K562 (cell line): ENCODE measurements around the gene CCNQ. TPM values are rescaled to one million over a fixed set of nuclear protein-coding genes. Genes with fewer than 3 reads are reported as not detected.

Experiments
- ATAC-seq: fragments of 200-7000 bp; cut with Tn5 transposase; 3 replicates; pipeline ENCODE4 v1.9.1; 2020; ENCODE audit warnings: moderate library complexity
- BruUV-seq: library from RNA; stranded (reverse); fragments of 400-500 nt; replicated peaks from 2 replicates; lab custom pipeline; 2021; lab: Mats Ljungman, UMichigan
- CTCF ChIA-PET: fragments of 300-600 bp; formaldehyde crosslinking; extraction: SDS; loops from one replicate; lab custom pipeline; 2021; ENCODE audit warnings: low intra/inter-chr PET ratio; lab: Yijun Ruan, JAX
- POLR2A ChIA-PET: fragments of 300-600, 350-650 bp; sonication (Branson Sonifier 250); formaldehyde crosslinking; extraction: SDS; loops from one replicate; lab custom pipeline; 2021; ENCODE audit warnings: antibody characterized with exemption, inconsistent platforms; lab: Yijun Ruan, JAX
- DNase-seq, 4 experiments: peaks; one replicate each; pipeline versions ENCODE4 v3.0.0 to v3.0.0-alpha.2; 2011 to 2018; ENCODE audit warnings: low spot score in 3 of 4, mixed read lengths in 3 of 4; ENCODE audit errors: extremely low read depth in 1 of 4
- FAIRE-seq: peaks from 2 replicates; lab custom pipeline; 2011; peaks lifted over from hg19 to GRCh38; lab: Jason Lieb, UNC
- H2AFZ ChIP-seq: 2 replicates; pipeline ENCODE4 v1.6.0; 2011; ENCODE audit warnings: low read depth, low read length, control low read depth, inconsistent platforms
- H3K27ac ChIP-seq: fragments of 200-600 bp; 3 replicates; pipeline ENCODE4 v1.8.0; 2011; ENCODE audit warnings: low read depth, mild to moderate bottlenecking, control low read depth, inconsistent platforms, low read length, moderate library complexity, mixed read lengths; ENCODE audit errors: extremely low read depth
- H3K27me3 ChIP-seq, 2 experiments: fragments of 300-600 bp in 1 of 2; 2 replicates in 1 of 2; 3 replicates in 1 of 2; pipeline versions ENCODE4 v1.6.0 to v1.8.0; 2011; ENCODE audit warnings: inconsistent platforms in 2 of 2, low read length in 2 of 2, mild to moderate bottlenecking in 1 of 2, mixed read lengths in 1 of 2, moderate library complexity in 1 of 2; ENCODE audit not compliant: control insufficient read depth in 2 of 2, insufficient read depth in 2 of 2
- H3K36me3 ChIP-seq: fragments of 300-600 bp; 3 replicates; pipeline ENCODE4 v1.8.0; 2011; ENCODE audit warnings: mild to moderate bottlenecking, low read length, inconsistent platforms; ENCODE audit not compliant: control insufficient read depth, insufficient read depth
- H3K4me1 ChIP-seq, 2 experiments: fragments of 200-600 bp in 1 of 2; replicated peaks in 1 of 2; 2 replicates in 1 of 2; 3 replicates in 1 of 2; pipeline versions ENCODE4 v1.5.1 to v1.8.0; 2011; ENCODE audit warnings: inconsistent platforms in 2 of 2, low read length in 2 of 2, mild to moderate bottlenecking in 1 of 2, mixed read lengths in 1 of 2, moderate library complexity in 1 of 2; ENCODE audit not compliant: control insufficient read depth in 2 of 2, insufficient read depth in 2 of 2
- H3K4me2 ChIP-seq: 2 replicates; pipeline ENCODE4 v1.6.1; 2011; ENCODE audit warnings: low read length, control low read depth, inconsistent platforms, mixed read lengths; ENCODE audit not compliant: insufficient read depth
- H3K4me3 ChIP-seq: fragments of 200-600 bp; sonication (generic), shearing (Covaris generic); 2 replicates; pipeline ENCODE4 v1.5.1; 2016; ENCODE audit warnings: control low read depth, inconsistent platforms
- H3K79me2 ChIP-seq: fragments of 200-600 bp; 3 replicates; pipeline ENCODE4 v1.8.0; 2011; ENCODE audit warnings: low read length, inconsistent platforms; ENCODE audit not compliant: control insufficient read depth, insufficient read depth
- H3K9ac ChIP-seq, 2 experiments: 2 replicates each; pipeline versions ENCODE4 v1.6.0 to v1.6.1; 2011; ENCODE audit warnings: low read depth in 2 of 2, low read length in 2 of 2, control low read depth in 1 of 2, inconsistent platforms in 1 of 2, mild to moderate bottlenecking in 1 of 2, mixed read lengths in 1 of 2; ENCODE audit not compliant: insufficient read depth in 1 of 2
- H3K9me1 ChIP-seq: one replicate; pipeline ENCODE4 v1.6.0; 2011; ENCODE audit warnings: inconsistent platforms, mild to moderate bottlenecking, low read length, moderate library complexity; ENCODE audit not compliant: control insufficient read depth, insufficient read depth
- H3K9me3 ChIP-seq: replicated peaks from 2 replicates; pipeline ENCODE4 v1.5.1; 2011; ENCODE audit warnings: low read depth, low read length, inconsistent platforms; ENCODE audit not compliant: control insufficient read depth, insufficient read depth
- H4K20me1 ChIP-seq: replicated peaks from 2 replicates; pipeline ENCODE4 v1.6.1; 2011; ENCODE audit warnings: low read length, inconsistent platforms, mixed read lengths; ENCODE audit not compliant: control insufficient read depth, insufficient read depth
- BCOR ChIP-seq: fragments of 450-650 bp; IDR thresholded peaks from 2 replicates; pipeline ENCODE4 v1.6.1; 2016
- HDAC1 ChIP-seq, 2 experiments: fragments of 450-650 bp; IDR thresholded peaks; 2 replicates each; pipeline ENCODE4 v1.6.1; 2016 to 2017; ENCODE audit warnings: inconsistent platforms in 1 of 2, mild to moderate bottlenecking in 1 of 2, moderate library complexity in 1 of 2
- KDM4B ChIP-seq, 2 experiments: fragments of 450-650 bp in 1 of 2; sonication (generic) in 1 of 2; IDR thresholded peaks; 2 replicates each; pipeline ENCODE4 v1.6.1; 2016 to 2017; ENCODE audit warnings: borderline replicate concordance in 2 of 2, antibody characterized with exemption in 1 of 2, low read depth in 1 of 2, mild to moderate bottlenecking in 1 of 2
- NUFIP1 ChIP-seq: fragments of 450-650 bp; IDR thresholded peaks from 2 replicates; pipeline ENCODE4 v1.6.1; 2018; ENCODE audit not compliant: partially characterized antibody
- TBP ChIP-seq: optimal IDR thresholded peaks from 2 replicates; pipeline ENCODE3; 2011; ENCODE audit warnings: low read depth, low read length, improper control_type of control experiment
- ZBTB7A ChIP-seq: IDR thresholded peaks from 2 replicates; pipeline ENCODE4 v1.6.1; 2011; ENCODE audit warnings: low read depth, mild to moderate bottlenecking, low read length, moderate library complexity, borderline replicate concordance; ENCODE audit not compliant: control insufficient read depth
- ZNF232 ChIP-seq: sonication (generic); formaldehyde crosslinking; IDR thresholded peaks from 2 replicates; pipeline ENCODE4 v1.8.0; 2022; ENCODE audit warnings: mild to moderate bottlenecking, missing genetic modification reagents
- WGBS: fragments of 100-300 bp; shearing (Covaris generic); methylation state at CpG from one replicate; pipeline ENCODE4 v1.1.6; 2016; ENCODE audit warnings: low coverage, mixed read lengths; ENCODE audit not compliant: insufficient coverage; ENCODE audit errors: missing lambda C conversion rate; 5-methylcytosine and 5-hydroxymethylcytosine counted together
- in situ Hi-C: fragments of 300-500 bp; cut with MboI; formaldehyde crosslinking; loops from 4 replicates; pipeline ENCODE4 v1.15.0; 2018; ENCODE audit warnings: inconsistent platforms, mixed read lengths
- intact Hi-C: fragments of 100-400 bp; cut with micrococcal nuclease; formaldehyde crosslinking; loops from 2 replicates; pipeline ENCODE4 v1.14.2; 2022
- polyA plus RNA-seq, 8 experiments: library from polyadenylated mRNA; depleted of rRNA in 4 of 8; stranded (reverse) in 5 of 8; unstranded in 3 of 8; fragments of >200 nt; fragmentation: Nextera tagmentation in 2 of 8; fragmentation: Illumina TruSeq in 1 of 8; extraction: Ambion mirVana in 2 of 8; extraction: Trizol in 1 of 8; gene quantifications; 2 replicates each; pipeline versions ENCODE4 v1.2.1 to v1.2.3, GENCODE V29; 2011 to 2014; ENCODE audit warnings: inconsistent platforms in 1 of 8, missing spikeins in 1 of 8
- total RNA-seq, 7 experiments: library from RNA; depleted of rRNA in 6 of 7; stranded (reverse); fragments of >200 nt in 6 of 7; fragmentation: Illumina TruSeq in 2 of 7; extraction: Trizol in 2 of 7; gene quantifications; 2 replicates each; pipeline versions ENCODE4 v1.2.1 to v1.2.3, GENCODE V29; 2011 to 2021; ENCODE audit warnings: low replicate concordance in 1 of 7
- TF ChIP-seq, protein P1 (sequence below): fragments of 450-650 bp; IDR thresholded peaks from 2 replicates; pipeline ENCODE4 v1.6.1; 2016
- TF ChIP-seq, protein P2 (sequence below): fragments of 450-650 bp; IDR thresholded peaks from 2 replicates; pipeline ENCODE4 v1.6.1; 2018; ENCODE audit not compliant: partially characterized antibody
- TF ChIP-seq, protein P3 (sequence below), 2 experiments: IDR thresholded peaks; 2 replicates each; pipeline ENCODE4 v1.6.1; 2012; ENCODE audit warnings: improper control_type of control experiment in 2 of 2, low read depth in 2 of 2, low read length in 2 of 2, borderline replicate concordance in 1 of 2

Gene CCNQ
- total and polyA plus RNA-seq, 9 of the 15 experiments (the other 6 are each of a cell fraction or from before 2014, with no cell fraction given), result 0.92 to 53.8 (median 25.3) TPM

DNA sequence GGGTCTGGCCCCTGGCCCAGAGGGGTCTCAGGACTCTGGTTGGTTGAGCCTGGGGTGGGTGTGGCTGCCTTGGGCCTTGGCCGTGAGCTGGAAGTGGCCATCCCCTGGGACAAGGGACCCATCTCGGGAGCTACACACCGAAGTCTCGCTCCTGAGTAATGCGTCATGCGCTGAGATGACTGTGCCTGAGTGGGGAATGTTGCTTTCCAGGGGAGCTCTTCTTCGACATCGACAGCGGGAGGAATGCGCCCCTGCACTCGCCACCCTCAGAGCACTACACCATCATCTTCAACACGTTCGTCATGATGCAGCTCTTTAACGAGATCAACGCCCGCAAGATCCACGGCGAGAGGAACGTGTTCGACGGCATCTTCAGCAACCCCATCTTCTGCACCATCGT lies 38.5 kb downstream of the CCNQ start (continued):
- TF ChIP-seq BCOR, result no peak

DNA sequence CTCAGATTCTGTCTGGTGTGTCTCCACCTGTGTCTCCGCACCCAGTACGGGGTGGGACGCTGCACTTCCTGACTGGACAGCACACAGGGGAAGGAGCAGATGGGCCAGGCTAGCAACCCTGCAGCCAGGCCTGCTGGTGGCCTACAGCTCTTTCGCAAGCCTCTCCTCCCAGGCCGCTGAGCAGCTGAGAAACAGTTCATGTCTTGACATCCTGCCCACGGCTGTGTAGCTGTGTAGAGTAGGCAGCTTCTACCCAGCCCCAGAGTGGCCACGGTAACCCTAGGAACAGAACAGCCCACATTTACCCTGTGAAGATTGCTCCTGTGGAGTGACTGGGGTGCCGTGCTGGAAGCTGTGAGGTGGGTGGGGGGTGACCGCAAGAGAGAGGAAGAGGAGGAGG lies 38.9 kb downstream of the CCNQ start:
- in situ Hi-C loops, result no loop called here
- no TSS peak for BruUV-seq
- no peak overlapping the region for H3K4me2 ChIP-seq
- ATAC-seq, result no peak
- H4K20me1 ChIP-seq, result no peaks in the 10 kb centered on the region
- no peak overlapping the region for H3K4me3 ChIP-seq
- no peaks in the 10 kb centered on the region for H3K79me2 ChIP-seq
- no peaks in the 10 kb centered on the region for H3K9me1 ChIP-seq
- TF ChIP-seq, protein P1, sequence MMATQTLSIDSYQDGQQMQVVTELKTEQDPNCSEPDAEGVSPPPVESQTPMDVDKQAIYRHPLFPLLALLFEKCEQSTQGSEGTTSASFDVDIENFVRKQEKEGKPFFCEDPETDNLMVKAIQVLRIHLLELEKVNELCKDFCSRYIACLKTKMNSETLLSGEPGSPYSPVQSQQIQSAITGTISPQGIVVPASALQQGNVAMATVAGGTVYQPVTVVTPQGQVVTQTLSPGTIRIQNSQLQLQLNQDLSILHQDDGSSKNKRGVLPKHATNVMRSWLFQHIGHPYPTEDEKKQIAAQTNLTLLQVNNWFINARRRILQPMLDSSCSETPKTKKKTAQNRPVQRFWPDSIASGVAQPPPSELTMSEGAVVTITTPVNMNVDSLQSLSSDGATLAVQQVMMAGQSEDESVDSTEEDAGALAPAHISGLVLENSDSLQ, result no peak
- TF ChIP-seq KDM4B (IDR thresholded peaks at IDR 0.05; ENCODE audit: borderline replicate concordance in 2 of 2, low read depth in 1 of 2), result no peak
- TF ChIP-seq TBP, result no peak
- no peak for TF ChIP-seq HDAC1 (IDR thresholded peaks at IDR 0.05)
- TF ChIP-seq, protein P2, sequence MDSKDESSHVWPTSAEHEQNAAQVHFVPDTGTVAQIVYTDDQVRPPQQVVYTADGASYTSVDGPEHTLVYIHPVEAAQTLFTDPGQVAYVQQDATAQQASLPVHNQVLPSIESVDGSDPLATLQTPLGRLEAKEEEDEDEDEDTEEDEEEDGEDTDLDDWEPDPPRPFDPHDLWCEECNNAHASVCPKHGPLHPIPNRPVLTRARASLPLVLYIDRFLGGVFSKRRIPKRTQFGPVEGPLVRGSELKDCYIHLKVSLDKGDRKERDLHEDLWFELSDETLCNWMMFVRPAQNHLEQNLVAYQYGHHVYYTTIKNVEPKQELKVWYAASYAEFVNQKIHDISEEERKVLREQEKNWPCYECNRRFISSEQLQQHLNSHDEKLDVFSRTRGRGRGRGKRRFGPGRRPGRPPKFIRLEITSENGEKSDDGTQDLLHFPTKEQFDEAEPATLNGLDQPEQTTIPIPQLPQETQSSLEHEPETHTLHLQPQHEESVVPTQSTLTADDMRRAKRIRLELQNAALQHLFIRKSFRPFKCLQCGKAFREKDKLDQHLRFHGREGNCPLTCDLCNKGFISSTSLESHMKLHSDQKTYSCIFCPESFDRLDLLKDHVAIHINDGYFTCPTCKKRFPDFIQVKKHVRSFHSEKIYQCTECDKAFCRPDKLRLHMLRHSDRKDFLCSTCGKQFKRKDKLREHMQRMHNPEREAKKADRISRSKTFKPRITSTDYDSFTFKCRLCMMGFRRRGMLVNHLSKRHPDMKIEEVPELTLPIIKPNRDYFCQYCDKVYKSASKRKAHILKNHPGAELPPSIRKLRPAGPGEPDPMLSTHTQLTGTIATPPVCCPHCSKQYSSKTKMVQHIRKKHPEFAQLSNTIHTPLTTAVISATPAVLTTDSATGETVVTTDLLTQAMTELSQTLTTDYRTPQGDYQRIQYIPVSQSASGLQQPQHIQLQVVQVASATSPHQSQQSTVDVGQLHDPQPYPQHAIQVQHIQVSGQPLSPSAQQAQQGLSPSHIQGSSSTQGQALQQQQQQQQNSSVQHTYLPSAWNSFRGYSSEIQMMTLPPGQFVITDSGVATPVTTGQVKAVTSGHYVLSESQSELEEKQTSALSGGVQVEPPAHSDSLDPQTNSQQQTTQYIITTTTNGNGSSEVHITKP, result no peak
- TF ChIP-seq, protein P3, sequence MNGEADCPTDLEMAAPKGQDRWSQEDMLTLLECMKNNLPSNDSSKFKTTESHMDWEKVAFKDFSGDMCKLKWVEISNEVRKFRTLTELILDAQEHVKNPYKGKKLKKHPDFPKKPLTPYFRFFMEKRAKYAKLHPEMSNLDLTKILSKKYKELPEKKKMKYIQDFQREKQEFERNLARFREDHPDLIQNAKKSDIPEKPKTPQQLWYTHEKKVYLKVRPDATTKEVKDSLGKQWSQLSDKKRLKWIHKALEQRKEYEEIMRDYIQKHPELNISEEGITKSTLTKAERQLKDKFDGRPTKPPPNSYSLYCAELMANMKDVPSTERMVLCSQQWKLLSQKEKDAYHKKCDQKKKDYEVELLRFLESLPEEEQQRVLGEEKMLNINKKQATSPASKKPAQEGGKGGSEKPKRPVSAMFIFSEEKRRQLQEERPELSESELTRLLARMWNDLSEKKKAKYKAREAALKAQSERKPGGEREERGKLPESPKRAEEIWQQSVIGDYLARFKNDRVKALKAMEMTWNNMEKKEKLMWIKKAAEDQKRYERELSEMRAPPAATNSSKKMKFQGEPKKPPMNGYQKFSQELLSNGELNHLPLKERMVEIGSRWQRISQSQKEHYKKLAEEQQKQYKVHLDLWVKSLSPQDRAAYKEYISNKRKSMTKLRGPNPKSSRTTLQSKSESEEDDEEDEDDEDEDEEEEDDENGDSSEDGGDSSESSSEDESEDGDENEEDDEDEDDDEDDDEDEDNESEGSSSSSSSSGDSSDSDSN (IDR thresholded peaks at IDR 0.05; ENCODE audit: borderline replicate concordance in 1 of 2, low read depth in 2 of 2, low read length in 2 of 2), result no peak
- no peak for TF ChIP-seq ZNF232 (CRISPR knock-in tag)
- TF ChIP-seq ZBTB7A, result no peak
- TF ChIP-seq NUFIP1, result no peak
- TF ChIP-seq, all 486 proteins: peak for 0
- H3K4me1 ChIP-seq, result peaks cover 0 to 18% of the 10 kb centered on the region in 2 experiments; a peak in 3 of 5 replicates
- no peaks in the 10 kb centered on the region for H3K9me3 ChIP-seq
- FAIRE-seq, result no peak
- 0% methylated on average over 7 of the region's 9 CpGs for WGBS
- H3K27ac ChIP-seq, result no peak overlapping the region
- ChIA-PET POLR2A (no interaction called here), CTCF (no interaction called here)
- no peaks in the 10 kb centered on the region for H3K36me3 ChIP-seq
- no peak overlapping the region for H2AFZ ChIP-seq
- peaks cover 41 to 73% of the 10 kb centered on the region in 2 experiments; a peak in 4 of 5 replicates for H3K27me3 ChIP-seq
- intact Hi-C loops, result loop anchor here (5.0 kb wide), 2 partner anchors 87 to 107 kb away; partner anchors contain the start of gene DUSP9
- no peak overlapping the region for H3K9ac ChIP-seq
- no peak for DNase-seq
